ENCODE data around the gene PAF1.
A peak's percentile ranks its signal among the peaks of the same experiment; 100 is the strongest.

Gene PAF1

DNA sequence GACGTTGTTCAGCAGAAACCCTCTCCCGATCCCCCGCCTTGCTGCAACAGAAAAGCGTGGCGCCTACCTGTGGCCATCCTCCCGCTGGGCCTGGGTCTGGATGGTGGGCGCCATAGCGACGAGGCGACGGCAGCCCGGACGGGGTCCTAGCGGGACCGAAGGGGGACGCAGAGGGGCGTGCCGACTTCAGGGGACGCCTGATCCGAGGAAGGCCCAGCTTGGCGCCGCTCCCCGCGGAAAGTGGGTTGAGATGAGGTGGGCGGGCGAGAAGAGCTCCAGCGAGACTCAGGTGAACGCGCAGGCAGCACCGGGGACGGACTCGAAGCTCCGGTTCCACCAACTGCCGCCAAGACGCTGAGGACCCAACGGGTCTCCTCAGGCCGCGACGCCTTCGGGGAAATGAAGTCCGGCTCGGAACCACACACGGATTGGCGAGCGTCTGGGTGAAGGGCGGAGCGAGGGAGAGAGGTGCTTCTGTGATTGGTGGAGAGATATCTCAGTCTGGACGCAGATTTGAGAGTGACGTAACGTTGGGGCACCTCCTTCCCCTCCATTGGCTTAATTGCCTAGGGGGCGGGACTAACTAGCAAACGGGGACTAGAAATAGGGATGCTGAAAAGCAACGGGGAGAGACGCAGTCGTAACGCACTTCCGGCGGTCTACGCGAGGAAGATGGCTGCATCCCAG, at the start of gene PAF1, which contains the start of gene MED29:
Gene PAF1, minus strand, starts transcription at position 356 of the 687 bp plus-strand sequence. Its CDS starts 242 bp downstream, at position 114.
Gene MED29, plus strand, starts transcription at position 628 of the 687 bp plus-strand sequence. Its CDS starts 45 bp downstream, at position 673.
- peak; percentile 99 for DNase-seq (ENCODE audit: low spot score)

DNA sequence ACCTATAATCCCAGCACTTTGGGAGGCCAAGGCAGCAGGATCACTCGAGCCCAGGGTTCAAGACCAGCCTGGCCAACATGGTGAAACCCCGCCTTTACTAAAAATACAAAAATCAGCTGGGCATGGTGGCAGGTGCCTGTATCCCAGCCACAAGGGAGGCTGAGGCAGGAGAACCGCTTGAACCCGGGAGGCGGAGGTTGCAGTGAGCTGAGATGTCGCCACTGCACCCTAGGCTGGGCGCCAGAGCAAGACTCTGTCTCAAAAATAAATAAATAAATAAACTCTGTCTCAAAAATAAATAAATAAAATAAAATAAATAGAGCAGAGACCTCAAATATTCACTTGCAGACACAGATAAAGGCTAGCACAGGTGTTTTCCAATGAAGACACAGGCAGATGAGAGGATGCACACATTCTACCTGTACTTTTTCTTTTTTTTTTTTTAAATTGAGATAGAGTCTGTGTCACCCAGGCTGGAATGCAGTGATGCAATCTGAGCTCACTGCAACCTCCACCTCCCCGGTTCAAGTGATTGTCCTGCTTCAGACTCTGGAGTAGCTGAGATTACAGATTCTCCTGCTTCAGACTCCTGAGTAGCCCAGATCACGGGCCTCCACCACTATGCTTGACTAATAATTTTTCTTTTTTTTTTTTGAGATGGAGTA, 47.5 kb upstream of the PAF1 start:
- no peak for DNase-seq (ENCODE audit: low spot score)

GRCh38 chr19:39436350-39436716, 45.4 kb upstream of the PAF1 start:
- DNase-seq (ENCODE audit: low spot score), result no peak

DNA sequence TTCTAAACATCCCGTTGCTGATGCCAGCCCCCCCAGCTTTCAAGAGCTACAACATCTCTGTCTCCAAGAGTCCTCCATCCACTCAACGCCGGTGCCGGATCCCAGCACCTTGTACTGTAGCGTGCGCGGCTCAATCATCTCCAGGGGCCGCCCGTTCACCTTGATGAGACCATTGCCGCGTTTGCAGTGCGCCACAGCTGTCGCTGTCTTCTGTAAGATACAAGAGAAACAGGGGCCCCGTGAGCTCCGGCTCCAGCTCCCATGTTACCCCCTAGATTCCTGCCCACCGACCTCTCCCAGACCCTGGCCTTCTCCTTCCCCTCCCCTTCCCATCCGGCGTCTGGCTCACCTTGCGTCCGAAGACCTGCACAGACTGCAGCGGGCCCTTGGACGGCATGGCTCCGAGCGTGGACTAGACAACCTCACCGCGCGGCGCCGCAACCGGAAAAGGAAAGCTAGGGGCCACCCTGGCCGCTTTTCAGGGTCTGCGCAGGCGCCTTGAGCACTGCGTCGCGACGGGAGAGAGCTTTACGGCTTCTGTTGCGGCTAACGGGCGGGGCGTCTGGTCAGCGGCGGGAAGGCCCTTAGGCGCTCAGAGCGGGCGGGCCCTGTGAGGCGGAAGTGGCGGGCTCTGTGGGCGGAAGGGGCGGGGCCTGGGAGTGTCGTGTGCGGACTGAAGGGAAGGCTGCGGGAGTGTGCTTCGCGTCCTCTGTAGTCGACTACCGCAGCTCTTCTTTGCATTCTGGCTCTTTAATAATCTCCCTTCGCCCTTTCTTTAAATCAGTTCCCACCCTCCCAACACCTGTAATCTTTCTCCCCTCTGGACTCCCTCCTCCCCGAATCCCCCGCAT, 44.8 kb upstream of the PAF1 start, which contains the start of gene RPS16:
Gene RPS16, minus strand, starts transcription at position 451 of the 851 bp plus-strand sequence. Its CDS starts 54 bp downstream, at position 397.
- peak; percentile 92 for DNase-seq (ENCODE audit: low spot score)

DNA sequence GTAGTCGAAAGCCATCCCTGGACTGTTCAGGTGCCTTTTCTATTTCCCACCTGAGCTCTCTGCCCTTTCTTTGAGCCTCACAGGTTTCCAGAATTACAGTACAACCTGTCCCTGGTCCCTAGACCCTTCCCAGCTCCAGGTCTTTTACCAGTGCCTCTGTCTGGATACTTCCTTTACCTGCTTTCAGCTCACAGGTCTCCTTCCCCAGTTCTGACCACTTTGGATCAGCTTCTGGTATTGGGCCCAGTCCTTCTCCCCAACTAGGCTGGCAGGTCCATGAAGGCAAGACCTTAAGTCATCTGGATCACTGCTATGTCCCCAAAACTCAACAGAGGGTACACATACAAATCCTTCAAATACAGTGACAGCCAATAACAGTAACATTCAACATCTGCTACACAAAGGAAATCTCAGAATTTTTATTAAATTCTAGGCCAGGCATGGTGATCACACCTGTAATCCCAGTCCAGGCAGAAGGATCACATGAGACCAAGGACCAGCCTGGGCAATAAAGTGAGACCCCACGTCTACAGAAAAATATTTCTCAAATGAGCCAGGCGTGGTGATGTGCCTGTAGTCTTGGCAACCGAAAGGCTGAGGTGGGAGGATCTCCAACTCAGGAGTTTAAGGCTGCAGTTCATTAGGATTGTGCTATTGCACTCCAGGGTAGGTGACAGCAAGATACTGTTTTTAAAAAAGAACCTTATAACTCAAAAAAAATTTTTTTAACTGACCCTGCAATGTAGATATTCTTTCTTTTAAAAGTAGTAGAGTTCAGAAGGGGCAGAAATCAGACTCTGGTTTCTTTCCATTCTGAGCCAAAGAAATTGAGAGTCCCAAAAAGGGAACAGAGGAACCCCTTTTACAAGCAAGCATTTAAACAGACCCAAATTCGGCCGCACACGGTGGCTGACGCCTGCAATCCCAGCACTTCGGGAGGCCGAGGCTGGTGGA, 43.5 kb upstream of the PAF1 start:
- DNase-seq (ENCODE audit: low spot score), result no peak

- DNase-seq (ENCODE audit: low spot score), result no peak
These were observed 42.7 kb upstream of the PAF1 start for GRCh38 chr19:39433480-39434079.

- no peak for DNase-seq (ENCODE audit: low spot score)
These were observed 41.7 kb upstream of the PAF1 start for GRCh38 chr19:39432677-39433025.

DNA sequence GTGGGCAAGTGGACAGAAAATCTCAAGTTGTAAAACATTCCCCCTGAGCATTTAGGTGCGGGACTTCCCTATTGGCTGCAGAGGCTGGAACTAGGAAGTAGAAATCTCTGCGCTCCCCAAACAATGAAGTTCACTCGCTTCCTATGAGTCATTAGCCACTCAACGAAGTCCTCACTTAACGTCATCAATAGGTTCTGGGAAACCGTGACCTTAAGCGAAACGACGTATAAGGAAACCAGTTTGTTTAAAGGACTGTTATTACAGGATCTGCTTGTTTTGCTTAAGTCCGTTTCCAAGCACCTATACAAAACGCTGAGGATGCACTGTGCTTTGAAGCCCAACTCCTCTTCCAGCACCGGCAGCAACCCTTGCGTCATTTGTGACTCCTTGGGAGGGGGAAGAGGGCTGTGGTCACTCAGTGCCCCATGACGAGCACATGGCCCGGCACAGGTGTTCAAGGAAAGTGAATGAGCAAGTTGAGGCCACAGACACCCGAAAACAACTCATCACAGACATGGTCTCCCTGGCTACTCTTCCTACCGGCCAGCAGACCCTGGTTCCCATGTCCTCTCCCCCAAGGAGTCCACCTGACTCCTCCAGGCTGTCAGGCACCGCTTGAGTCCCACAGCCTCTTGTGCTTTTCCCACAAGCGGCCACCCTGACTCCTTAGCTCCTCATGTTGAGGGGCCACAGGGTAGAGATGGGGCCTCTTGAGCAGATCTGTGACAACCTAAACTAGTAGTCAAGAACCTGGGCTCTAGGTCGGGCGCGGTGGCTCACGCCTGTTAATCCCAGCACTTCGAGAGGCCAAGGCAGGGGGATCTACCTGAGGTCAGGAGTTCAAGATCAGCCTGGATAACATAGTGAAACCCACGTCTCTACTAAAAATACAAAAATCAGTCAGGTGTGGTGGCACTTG, 40.0 kb upstream of the PAF1 start:
- no peak for DNase-seq (ENCODE audit: low spot score)

GRCh38 chr19:39428283-39429112, 37.6 kb upstream of the PAF1 start:
- peak; percentile 62 for DNase-seq (ENCODE audit: low spot score)

DNA sequence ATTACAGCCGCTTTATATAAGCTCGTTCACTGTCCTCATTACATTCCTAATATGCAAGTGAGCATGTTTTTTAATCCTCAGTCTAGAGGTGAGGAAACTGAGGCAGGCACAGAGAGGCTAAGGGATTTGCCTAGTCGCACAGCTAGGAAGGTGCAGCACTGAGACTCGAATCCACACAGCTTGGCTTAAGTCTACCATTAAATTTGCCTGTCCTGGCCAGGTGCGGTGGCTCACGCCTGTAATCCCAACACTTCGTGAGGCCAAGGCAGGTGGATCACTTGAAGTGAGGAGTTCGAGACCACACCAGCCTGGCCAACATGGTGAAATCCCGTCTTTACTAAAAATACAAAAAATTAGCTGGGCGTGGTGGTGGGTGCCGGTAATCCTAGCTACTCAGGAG, 36.8 kb upstream of the PAF1 start:
- DNase-seq (ENCODE audit: low spot score), result no peak

- no peak for DNase-seq (ENCODE audit: low spot score)
These were observed 35.3 kb upstream of the PAF1 start for GRCh38 chr19:39426170-39426569.

- DNase-seq (ENCODE audit: low spot score), result no peak
These were observed 34.8 kb upstream of the PAF1 start for GRCh38 chr19:39425744-39426143.

DNA sequence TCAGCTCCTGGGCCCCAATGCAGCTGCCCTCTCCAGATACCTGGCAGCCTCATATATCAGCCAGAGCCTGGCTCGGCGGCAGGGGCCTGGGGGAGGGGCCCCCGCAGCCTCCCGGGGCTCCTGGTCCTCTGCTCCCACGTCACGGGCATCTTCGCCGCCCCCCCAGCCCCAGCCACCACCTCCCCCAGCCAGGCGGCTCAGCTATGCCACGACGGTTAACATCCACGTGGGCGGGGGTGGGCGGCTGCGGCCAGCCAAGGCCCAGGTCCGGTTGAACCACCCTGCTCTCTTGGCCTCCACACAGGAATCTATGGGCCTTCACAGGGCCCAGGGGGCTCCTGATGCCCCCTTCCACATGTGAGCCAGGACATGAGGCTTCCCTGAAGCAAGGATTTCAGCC, 34.0 kb upstream of the PAF1 start:
- no peak for DNase-seq (ENCODE audit: low spot score)

DNA sequence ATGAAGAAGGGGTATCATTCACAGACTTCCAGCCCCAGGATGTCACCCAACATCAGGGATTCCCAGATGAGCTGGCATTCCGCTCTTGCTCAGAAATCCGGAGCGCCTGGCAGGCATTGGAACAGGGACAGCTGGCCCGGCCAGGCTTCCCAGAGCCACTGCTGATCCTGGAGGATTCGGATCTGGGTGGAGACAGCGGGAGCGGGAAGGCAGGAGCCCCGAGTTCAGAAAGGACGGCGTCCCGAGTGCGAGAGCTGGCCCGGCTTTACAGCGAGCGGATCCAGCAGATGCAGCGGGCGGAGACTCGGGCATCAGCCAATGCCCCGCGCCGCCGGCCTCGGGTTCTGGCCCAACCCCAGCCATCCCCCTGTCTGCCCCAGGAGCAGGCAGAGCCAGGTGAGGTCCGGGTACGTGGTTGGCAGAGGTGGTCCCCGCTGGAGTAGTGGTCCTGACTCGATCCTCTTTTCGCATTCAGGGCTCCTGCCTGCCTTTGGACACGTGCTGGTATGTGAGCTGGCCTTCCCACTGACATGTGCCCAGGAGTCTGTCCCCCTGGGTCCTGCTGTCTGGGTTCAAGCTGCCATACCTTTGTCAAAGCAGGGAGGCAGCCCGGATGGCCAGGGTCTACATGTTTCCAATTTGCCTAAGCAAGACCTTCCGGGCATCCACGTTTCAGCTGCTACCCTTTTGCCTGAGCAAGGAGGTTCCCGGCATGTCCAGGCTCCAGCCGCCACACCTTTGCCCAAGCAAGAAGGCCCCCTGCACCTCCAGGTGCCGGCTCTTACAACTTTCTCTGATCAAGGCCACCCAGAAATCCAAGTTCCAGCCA, 32.6 kb upstream of the PAF1 start:
- DNase-seq (ENCODE audit: low spot score), result no peak

GRCh38 chr19:39422020-39422419, 31.1 kb upstream of the PAF1 start:
- no peak for DNase-seq (ENCODE audit: low spot score)

GRCh38 chr19:39420769-39421168, 29.9 kb upstream of the PAF1 start:
- no peak for DNase-seq (ENCODE audit: low spot score)

DNA sequence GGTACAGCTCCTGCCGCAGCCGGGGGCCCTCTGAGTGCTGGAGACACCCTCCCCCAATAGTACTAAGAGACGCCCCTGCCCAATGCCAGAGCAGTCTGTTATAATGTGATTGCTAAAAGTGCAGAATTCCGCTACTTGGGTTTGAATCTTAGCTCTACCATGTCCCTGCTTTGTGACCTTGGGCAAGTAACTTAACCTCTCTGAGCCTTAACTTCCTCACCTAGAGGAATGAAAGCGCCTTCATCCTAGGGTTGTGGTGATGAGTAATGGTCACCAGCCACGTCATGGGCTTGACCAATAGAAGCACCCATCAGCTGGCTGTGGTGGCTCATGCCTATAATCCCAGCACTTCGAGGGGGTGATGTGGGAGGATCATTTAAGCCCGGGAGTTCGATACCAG, 28.1 kb upstream of the PAF1 start:
- DNase-seq (ENCODE audit: low spot score), result no peak

GRCh38 chr19:39417463-39418181, 26.7 kb upstream of the PAF1 start:
- no peak for DNase-seq (ENCODE audit: low spot score)

All from HuH-7 (cell line).